ENCODE results near the gene STK10.

GRCh38 chr5:172177176-172177575, 10.8 kb downstream of the STK10 start:
- no peak for TF ChIP-seq CTCF (conservative IDR thresholded peaks at IDR 0.05; ENCODE audit: low read depth, low read length)
- no peak for TF ChIP-seq EZH2phosphoT487 (IDR thresholded peaks at IDR 0.05; ENCODE audit: borderline replicate concordance, low read length)
- no peak for TF ChIP-seq EZH2 (IDR thresholded peaks at IDR 0.05; ENCODE audit: low read length, unreplicated experiment)

All from PC-3 (cell line).